Gastrocnemius medialis (tissue), 4 donors: ENCODE data around the gene LFNG.

Experiments used
- CTCF ChIP-seq, 5 experiments: fragments of 450-650 bp in 3 of 5; fragments of 200-600 bp in 2 of 5; sonication (generic) in 2 of 5; IDR thresholded peaks in 4 of 5; conservative IDR thresholded peaks in 1 of 5; 1 replicate in 4 of 5; 2 replicates in 1 of 5; pipeline ENCODE4 v1.5.1; 2016 to 2019; ENCODE audit warnings: antibody characterized with exemption in 5 of 5, mild to moderate bottlenecking in 3 of 5, moderate library complexity in 3 of 5
- POLR2A ChIP-seq, 2 donors: fragments of 450-650 bp; IDR thresholded peaks; one replicate each; pipeline ENCODE4 v1.6.1; 2017; ENCODE audit warnings: antibody characterized with exemption in 2 of 2, mild to moderate bottlenecking in 2 of 2, moderate library complexity in 2 of 2

DNA sequence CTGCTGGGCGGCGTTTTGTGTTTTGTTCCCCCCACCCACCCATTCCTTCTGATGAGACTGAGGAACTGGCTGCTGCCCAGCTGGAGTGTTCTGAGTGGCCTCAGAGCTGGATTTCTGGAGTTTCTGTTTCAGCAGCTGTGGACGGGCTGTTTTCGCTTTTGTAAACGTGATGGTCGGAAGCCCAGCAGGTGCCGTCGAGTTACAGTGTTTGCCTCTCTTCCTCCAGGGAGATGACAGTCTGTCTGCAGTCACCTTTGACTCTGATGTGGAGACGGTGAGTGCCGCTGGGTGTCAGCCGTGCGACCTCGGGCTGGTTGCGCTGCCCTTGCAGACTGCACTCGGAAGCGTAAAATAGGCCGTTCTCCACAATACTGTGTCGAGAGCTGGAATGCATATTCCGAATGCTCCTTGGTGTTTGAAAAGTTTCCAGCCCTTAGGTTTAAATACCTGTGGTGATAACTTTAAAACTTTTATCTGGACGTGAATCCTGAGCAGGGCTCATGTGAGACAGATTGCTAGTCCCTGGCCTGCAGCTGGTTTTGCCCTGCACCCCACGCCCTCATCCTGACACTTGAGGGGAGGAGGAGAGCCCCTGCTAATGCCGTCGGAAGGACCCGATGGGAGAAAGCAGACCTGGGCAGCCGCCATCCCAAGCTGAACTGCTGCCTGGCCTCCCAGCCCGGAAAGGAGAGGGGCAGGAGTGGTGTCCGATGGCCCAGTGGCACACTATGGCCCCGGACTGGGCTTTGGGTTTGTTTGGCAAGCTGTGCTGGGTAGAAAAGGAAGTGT, 47.5 kb downstream of the LFNG start:
- TF ChIP-seq CTCF (IDR thresholded peaks at IDR 0.05 in 4 of 5, conservative IDR thresholded peaks at IDR 0.05 in 1 of 5) (no peak), POLR2A (IDR thresholded peaks at IDR 0.05) (no peak)
